ENCODE results near the gene MPZL1.
A peak's percentile ranks its signal among the peaks of the same experiment; 100 is the strongest.

Gene MPZL1

GRCh38 chr1:167748906-167749305, 27.1 kb downstream of the MPZL1 start:
- DNase-seq = no peak

GRCh38 chr1:167749741-167750140, 28.0 kb downstream of the MPZL1 start:
- DNase-seq = no peak

GRCh38 chr1:167750641-167751040, 28.9 kb downstream of the MPZL1 start:
- no peak for DNase-seq

GRCh38 chr1:167751676-167752075, 29.9 kb downstream of the MPZL1 start:
- DNase-seq = no peak

- DNase-seq = no peak
Observed at GRCh38 chr1:167752219-167752985, 30.6 kb downstream of the MPZL1 start.

GRCh38 chr1:167755654-167756053, 33.9 kb downstream of the MPZL1 start:
- DNase-seq = no peak

GRCh38 chr1:167756730-167757405, 35.1 kb downstream of the MPZL1 start:
- DNase-seq = no peak

GRCh38 chr1:167757433-167758309, 35.9 kb downstream of the MPZL1 start:
- DNase-seq = no peak

GRCh38 chr1:167761400-167761799, 39.6 kb downstream of the MPZL1 start:
- no peak for DNase-seq

GRCh38 chr1:167762061-167762746, 40.4 kb downstream of the MPZL1 start:
- no peak for DNase-seq

GRCh38 chr1:167763525-167764220, 41.9 kb downstream of the MPZL1 start:
- DNase-seq = peak in 36 of 58 donors; percentile 3 to 89 (median 30)

- no peak for DNase-seq
Observed at GRCh38 chr1:167764458-167765330, 42.9 kb downstream of the MPZL1 start.

- DNase-seq = no peak
Observed at GRCh38 chr1:167765496-167765895, 43.7 kb downstream of the MPZL1 start.

- DNase-seq = no peak
Observed at GRCh38 chr1:167766538-167766937, 44.8 kb downstream of the MPZL1 start.

GRCh38 chr1:167767761-167768160, 46.0 kb downstream of the MPZL1 start:
- no peak for DNase-seq

- DNase-seq = no peak
Observed at GRCh38 chr1:167770127-167770526, 48.3 kb downstream of the MPZL1 start.

GRCh38 chr1:167772436-167772835, 50.7 kb downstream of the MPZL1 start:
- DNase-seq = no peak

GRCh38 chr1:167773516-167773915, 51.7 kb downstream of the MPZL1 start:
- DNase-seq = no peak

- DNase-seq = no peak
Observed at GRCh38 chr1:167774710-167775109, 52.9 kb downstream of the MPZL1 start.

- no peak for DNase-seq
Observed at GRCh38 chr1:167775178-167775577, 53.4 kb downstream of the MPZL1 start.

Measured in anterior cingulate cortex (tissue), 58 donors.